ENCODE results near the gene SLC27A1. TPM values are rescaled to one million over a fixed set of nuclear protein-coding genes. Genes with fewer than 3 reads are reported as not detected.
A peak's percentile ranks its signal among the peaks of the same experiment; 100 is the strongest.

The SLC27A1 gene
- total RNA-seq, 1 experiment from 2014 or later: 3.7 TPM

DNA sequence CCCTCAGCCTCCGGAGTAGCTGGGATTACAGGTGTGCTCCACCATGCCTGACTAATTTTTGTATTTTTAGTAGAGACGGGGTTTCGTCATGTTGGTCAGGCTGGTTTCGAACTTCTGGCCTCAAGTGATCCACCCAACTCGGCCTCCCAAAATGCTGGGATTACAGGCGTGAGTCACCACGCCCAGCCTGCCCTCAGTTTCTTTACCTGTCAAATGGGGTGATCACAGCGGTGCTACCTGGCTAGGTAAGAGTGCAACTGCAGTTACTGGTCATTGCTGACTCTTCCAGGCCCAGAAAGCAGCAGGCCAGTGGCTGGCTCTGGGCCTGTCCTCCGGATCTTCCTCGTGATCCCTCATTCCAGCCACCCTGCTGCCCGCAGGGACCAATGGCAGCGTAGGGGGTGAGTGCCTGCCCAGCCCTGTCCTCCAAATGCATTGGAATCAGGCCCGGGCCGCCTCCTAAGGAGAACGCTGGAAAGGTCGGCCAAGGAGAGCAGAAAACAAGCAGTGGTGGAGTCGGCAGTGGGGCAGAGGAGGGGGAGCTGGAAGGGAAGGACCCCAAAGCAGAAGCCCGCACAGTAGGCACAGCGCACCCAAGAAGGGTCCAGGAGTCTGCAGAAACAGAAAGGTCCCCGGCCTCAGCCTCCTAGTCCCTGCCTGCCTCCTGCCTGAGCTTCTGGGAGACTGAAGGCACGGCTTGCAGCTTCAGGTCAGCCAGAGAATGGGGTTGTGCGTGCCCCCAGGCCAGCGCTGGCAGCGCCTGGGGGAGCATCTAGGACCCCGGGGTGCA is 1.8 kb upstream of the SLC27A1 start:
- CTCF ChIA-PET: interaction anchor here (0.6 kb wide), 1 partner anchor 43 kb away, joined by 3 read pairs; the partner anchor contains the start of gene PGLS
- H3K9me3 Mint-ChIP-seq (ENCODE audit: unreplicated experiment): no peaks in the 10 kb centered on the region
- BruUV-seq (replicated peaks): no TSS peak
- no peaks in the 10 kb centered on the region for H3K27me3 Mint-ChIP-seq (ENCODE audit: insufficient read depth, unreplicated experiment)
- peaks cover 13% of the 10 kb centered on the region for H3K36me3 Mint-ChIP-seq (ENCODE audit: insufficient read depth, unreplicated experiment)
- no peak for DNase-seq
- TF ChIP-seq, protein P1, sequence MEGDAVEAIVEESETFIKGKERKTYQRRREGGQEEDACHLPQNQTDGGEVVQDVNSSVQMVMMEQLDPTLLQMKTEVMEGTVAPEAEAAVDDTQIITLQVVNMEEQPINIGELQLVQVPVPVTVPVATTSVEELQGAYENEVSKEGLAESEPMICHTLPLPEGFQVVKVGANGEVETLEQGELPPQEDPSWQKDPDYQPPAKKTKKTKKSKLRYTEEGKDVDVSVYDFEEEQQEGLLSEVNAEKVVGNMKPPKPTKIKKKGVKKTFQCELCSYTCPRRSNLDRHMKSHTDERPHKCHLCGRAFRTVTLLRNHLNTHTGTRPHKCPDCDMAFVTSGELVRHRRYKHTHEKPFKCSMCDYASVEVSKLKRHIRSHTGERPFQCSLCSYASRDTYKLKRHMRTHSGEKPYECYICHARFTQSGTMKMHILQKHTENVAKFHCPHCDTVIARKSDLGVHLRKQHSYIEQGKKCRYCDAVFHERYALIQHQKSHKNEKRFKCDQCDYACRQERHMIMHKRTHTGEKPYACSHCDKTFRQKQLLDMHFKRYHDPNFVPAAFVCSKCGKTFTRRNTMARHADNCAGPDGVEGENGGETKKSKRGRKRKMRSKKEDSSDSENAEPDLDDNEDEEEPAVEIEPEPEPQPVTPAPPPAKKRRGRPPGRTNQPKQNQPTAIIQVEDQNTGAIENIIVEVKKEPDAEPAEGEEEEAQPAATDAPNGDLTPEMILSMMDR (IDR thresholded peaks at IDR 0.05; ENCODE audit: insufficient read depth in 1 of 2, low read depth in 1 of 2, low read length in 1 of 2, severe bottlenecking in 1 of 2, unreplicated experiment in 1 of 2): no peak
- Histone ChIP-seq H3K4me1 (peaks cover 4% of the 10 kb centered on the region; the same call in 1 of the 2 replicates), H3K27me3 (replicated peaks; ENCODE audit: control insufficient read depth, insufficient read depth, low read length) (no peaks in the 10 kb centered on the region; the same call in 1 of the 2 replicates), H3K4me3 (ENCODE audit: low read depth, low read length) (peak overlapping the region; percentile 91), H3K36me3 (ENCODE audit: control insufficient read depth, insufficient read depth, low read length) (no peaks in the 10 kb centered on the region), H3K9me3 (no peaks in the 10 kb centered on the region)
- H3K27ac Mint-ChIP-seq (ENCODE audit: unreplicated experiment): peak overlapping the region; percentile 74
- H3K4me3 Mint-ChIP-seq (ENCODE audit: unreplicated experiment): peak overlapping the region; percentile 87
- intact Hi-C loops (cut with micrococcal nuclease; ENCODE audit: unreplicated experiment): loop anchor here (1.0 to 5.0 kb wide), 3 partner anchors 15 to 138 kb away; no protein-coding TSS in a partner anchor
- POLR2A ChIA-PET: no interaction called here
- H3K4me1 Mint-ChIP-seq (ENCODE audit: low read depth, unreplicated experiment): peaks cover 9% of the 10 kb centered on the region

DNA sequence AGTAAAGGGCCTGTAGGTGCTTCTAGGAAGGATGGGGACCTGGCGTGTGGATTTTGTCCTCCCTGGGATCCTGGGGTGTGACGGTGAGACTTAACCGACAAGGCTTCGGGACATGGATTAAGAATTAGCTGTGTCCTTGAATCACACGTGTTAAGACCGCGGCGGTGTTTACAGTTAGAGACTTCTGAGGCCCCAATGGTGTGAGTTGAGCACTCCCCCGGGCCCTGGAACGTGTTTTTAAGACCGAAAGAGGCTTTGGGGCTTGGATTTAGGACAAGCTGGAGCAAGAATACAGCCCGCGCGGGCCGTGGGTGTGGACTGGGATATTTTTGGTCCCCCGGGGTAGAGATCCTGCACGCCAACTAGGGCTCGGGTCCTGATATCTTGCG is 1.2 kb upstream of the SLC27A1 start:
- Mint-ChIP-seq H3K27ac (ENCODE audit: unreplicated experiment) (peak overlapping the region; percentile 74), H3K27me3 (ENCODE audit: insufficient read depth, unreplicated experiment) (no peaks in the 10 kb centered on the region), H3K9me3 (ENCODE audit: unreplicated experiment) (no peaks in the 10 kb centered on the region), H3K4me3 (ENCODE audit: unreplicated experiment) (peak overlapping the region; percentile 87), H3K4me1 (ENCODE audit: low read depth, unreplicated experiment) (peaks cover 9% of the 10 kb centered on the region), H3K36me3 (ENCODE audit: insufficient read depth, unreplicated experiment) (peaks cover 13% of the 10 kb centered on the region)
- BruUV-seq (replicated peaks): no TSS peak
- Histone ChIP-seq H3K9me3 (no peaks in the 10 kb centered on the region), H3K36me3 (ENCODE audit: control insufficient read depth, insufficient read depth, low read length) (no peaks in the 10 kb centered on the region), H3K4me1 (peaks cover 4% of the 10 kb centered on the region; the same call in 1 of the 2 replicates), H3K27me3 (replicated peaks; ENCODE audit: control insufficient read depth, insufficient read depth, low read length) (no peaks in the 10 kb centered on the region; the same call in 1 of the 2 replicates), H3K4me3 (ENCODE audit: low read depth, low read length) (peak overlapping the region; percentile 91)
- POLR2A ChIA-PET: no interaction called here
- intact Hi-C loops (cut with micrococcal nuclease; ENCODE audit: unreplicated experiment): loop anchor here (1.0 to 5.0 kb wide), 3 partner anchors 16 to 138 kb away; no protein-coding TSS in a partner anchor
- TF ChIP-seq, protein P1 (IDR thresholded peaks at IDR 0.05; ENCODE audit: insufficient read depth in 1 of 2, low read depth in 1 of 2, low read length in 1 of 2, severe bottlenecking in 1 of 2, unreplicated experiment in 1 of 2): no peak
- DNase-seq: no peak
- CTCF ChIA-PET: interaction anchor here (0.6 kb wide), 1 partner anchor 42 kb away, joined by 3 read pairs; the partner anchor contains the start of gene PGLS

DNA sequence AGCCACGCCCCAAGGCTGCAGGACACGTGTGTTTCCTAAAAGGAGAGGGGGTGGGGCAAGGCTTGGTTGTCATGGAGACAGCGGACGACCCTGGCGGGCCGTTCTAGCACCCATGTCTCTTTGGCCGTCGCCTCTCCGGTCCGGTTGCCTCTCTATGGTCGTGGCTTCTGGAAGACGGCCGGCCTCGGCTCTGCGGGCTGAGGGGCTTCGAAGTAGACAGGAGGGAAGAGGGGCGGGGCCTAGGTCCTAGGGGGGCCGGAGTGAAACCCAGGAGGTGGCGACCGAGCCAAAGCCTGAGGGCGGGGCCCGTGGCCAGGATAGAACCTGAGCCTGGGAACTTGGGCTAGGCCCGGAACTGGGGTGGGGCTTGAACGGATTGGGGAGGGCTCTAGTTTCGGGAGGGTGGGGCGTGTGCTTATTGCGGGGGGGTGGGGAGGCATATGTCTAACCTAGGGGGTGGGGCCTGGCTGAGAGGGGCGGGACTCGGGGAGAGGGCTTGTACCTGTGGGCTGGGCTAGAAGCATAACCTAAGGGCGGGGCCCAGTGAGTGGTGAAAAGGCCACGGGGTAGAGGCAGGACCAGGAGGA is 750 bp upstream of the SLC27A1 start:
- TF ChIP-seq, protein P1 (IDR thresholded peaks at IDR 0.05; ENCODE audit: insufficient read depth in 1 of 2, low read depth in 1 of 2, low read length in 1 of 2, severe bottlenecking in 1 of 2, unreplicated experiment in 1 of 2): no peak
- intact Hi-C loops (cut with micrococcal nuclease; ENCODE audit: unreplicated experiment): loop anchor here (1.0 to 5.0 kb wide), 4 partner anchors 16 to 137 kb away; partner anchors contain the start of gene PGLS
- Mint-ChIP-seq H3K9me3 (ENCODE audit: unreplicated experiment) (no peaks in the 10 kb centered on the region), H3K36me3 (ENCODE audit: insufficient read depth, unreplicated experiment) (peaks cover 13% of the 10 kb centered on the region), H3K4me1 (ENCODE audit: low read depth, unreplicated experiment) (peaks cover 9% of the 10 kb centered on the region), H3K27ac (ENCODE audit: unreplicated experiment) (peak overlapping the region; percentile 74), H3K27me3 (ENCODE audit: insufficient read depth, unreplicated experiment) (no peaks in the 10 kb centered on the region), H3K4me3 (ENCODE audit: unreplicated experiment) (peak overlapping the region; percentile 87)
- Histone ChIP-seq H3K9me3 (no peaks in the 10 kb centered on the region), H3K27me3 (replicated peaks; ENCODE audit: control insufficient read depth, insufficient read depth, low read length) (no peaks in the 10 kb centered on the region; the same call in 1 of the 2 replicates), H3K4me1 (peaks cover 4% of the 10 kb centered on the region; the same call in 1 of the 2 replicates), H3K36me3 (ENCODE audit: control insufficient read depth, insufficient read depth, low read length) (no peaks in the 10 kb centered on the region), H3K4me3 (ENCODE audit: low read depth, low read length) (peak overlapping the region; percentile 91)
- POLR2A ChIA-PET: no interaction called here
- BruUV-seq (replicated peaks): no TSS peak
- DNase-seq: peak; percentile 93 to 97
- CTCF ChIA-PET: interaction anchor here (0.6 kb wide), 1 partner anchor 42 kb away, joined by 3 read pairs; the partner anchor contains the start of gene PGLS
